Measurements from ENCODE around the gene CTNNA3. TPM values are rescaled to one million over a fixed set of nuclear protein-coding genes. Genes with fewer than 3 reads are reported as not detected.
A peak's percentile ranks its signal among the peaks of the same experiment; 100 is the strongest.

Gene CTNNA3
- total RNA-seq, 1 experiment from 2014 or later = 0.32 TPM

GRCh38 chr10:66183028-66183427 is 1513.0 kb downstream of the CTNNA3 start (continued):
- TF ChIP-seq CTCF (IDR thresholded peaks at IDR 0.05 in 2 of 3, conservative IDR thresholded peaks at IDR 0.05 in 1 of 3; ENCODE audit: borderline replicate concordance in 1 of 3, insufficient read depth in 1 of 3, low read depth in 2 of 3, low read length in 2 of 3) = no peak
- no peak for TF ChIP-seq ZNF274 (IDR thresholded peaks at IDR 0.05; ENCODE audit: low read depth, low read length)

- peak; percentile 58 for ATAC-seq
- H3K4me3 ChIP-seq (replicated peaks in 1 of 2; ENCODE audit: low read depth in 1 of 2, low read length in 2 of 2) = no peak overlapping the region
- no peak for TF ChIP-seq YY1 (IDR thresholded peaks at IDR 0.05; ENCODE audit: extremely low read depth, insufficient replicate concordance, low read depth, low read length)
- peak; percentile 40 to 69 (median 50); a peak in 5 of 6 replicates for TF ChIP-seq CTCF (IDR thresholded peaks at IDR 0.05 in 2 of 3, conservative IDR thresholded peaks at IDR 0.05 in 1 of 3; ENCODE audit: borderline replicate concordance in 1 of 3, insufficient read depth in 1 of 3, low read depth in 2 of 3, low read length in 2 of 3)
- TF ChIP-seq ELF1 (IDR thresholded peaks at IDR 0.05; ENCODE audit: borderline replicate concordance, low read depth) = peak; percentile 28
- TF ChIP-seq ZNF274 (IDR thresholded peaks at IDR 0.05; ENCODE audit: low read depth, low read length) = no peak
- no peak for TF ChIP-seq EZH2phosphoT487 (IDR thresholded peaks at IDR 0.05; ENCODE audit: borderline replicate concordance)
- peak; percentile 69 for TF ChIP-seq RAD21 (IDR thresholded peaks at IDR 0.05; ENCODE audit: low read depth)
- TF ChIP-seq MAX (IDR thresholded peaks at IDR 0.05) = no peak
- ChIA-PET RAD21 (ENCODE audit: low non-redundant PET in 1 of 2, low total read pairs in 2 of 2, uncharacterized antibody in 2 of 2, unreplicated experiment in 2 of 2) (no interaction called here), CTCF (interaction anchor here (1.0 to 1.7 kb wide), 3 partner anchors 7 to 822 kb away, joined by 3 to 4 read pairs (median 4); no protein-coding TSS in a partner anchor), POLR2A (no interaction called here)
- no peaks in the 10 kb centered on the region for H3K9me3 ChIP-seq (ENCODE audit: control insufficient read depth in 1 of 2, insufficient read depth in 1 of 2, low read depth in 1 of 2, low read length in 2 of 2)
- no peaks in the 10 kb centered on the region for H4K20me1 ChIP-seq (ENCODE audit: insufficient read depth)
- H3K4me1 ChIP-seq (ENCODE audit: control insufficient read depth in 1 of 2, insufficient read depth in 2 of 2, low read length in 2 of 2) = no peaks in the 10 kb centered on the region
- H2AFZ ChIP-seq (ENCODE audit: low read depth, low read length, poor library complexity, severe bottlenecking) = peak overlapping the region; percentile 95
- intact Hi-C loops (cut with micrococcal nuclease) = loop anchor here (2.0 to 5.0 kb wide), 3 partner anchors 823 to 1446 kb away; no protein-coding TSS in a partner anchor
- no peak overlapping the region for H3K9ac ChIP-seq (ENCODE audit: low read length)
- no peak overlapping the region for H3K4me2 ChIP-seq (ENCODE audit: low read length)
- no peaks in the 10 kb centered on the region for H3K27me3 ChIP-seq (ENCODE audit: insufficient read depth, low read length)
- no peaks in the 10 kb centered on the region for H3K36me3 ChIP-seq (ENCODE audit: control insufficient read depth in 1 of 2, insufficient read depth in 2 of 2, low read length in 2 of 2)
- H3K27ac ChIP-seq (ENCODE audit: low read depth, low read length) = no peak overlapping the region
- DNase-seq (ENCODE audit: low read depth, low spot score) = peak; percentile 47
- H3K79me2 ChIP-seq (ENCODE audit: insufficient read depth, low read length) = no peaks in the 10 kb centered on the region
- no peaks in the 10 kb centered on the region for H3K9me2 ChIP-seq (ENCODE audit: insufficient read depth)
- BruUV-seq (replicated peaks) = no TSS peak
Measured at GRCh38 chr10:66180581-66181318, 1515.2 kb downstream of the CTNNA3 start.
